ENCODE measurements around the gene CDH13. TPM values are rescaled to one million over a fixed set of nuclear protein-coding genes. Genes with fewer than 3 reads are reported as not detected.

CDH13 gene
- total and polyA plus RNA-seq, 9 of the 15 experiments (the other 6 are each of a cell fraction or from before 2014, with no cell fraction given) = 0.03 TPM; not detected in 8

GRCh38 chr16:82594114-82594513 is 32.7 kb upstream of the CDH13 start:
- DNase-seq (ENCODE audit: extremely low read depth in 1 of 4, low spot score in 3 of 4) (no peak), ATAC-seq (no peak), FAIRE-seq (no peak)
- CTCF ChIA-PET (ENCODE audit: low intra/inter-chr PET ratio) = no interaction called here
- Histone ChIP-seq H3K4me1 (replicated peaks in 1 of 2; ENCODE audit: control insufficient read depth in 2 of 2, insufficient read depth in 2 of 2, low read length in 2 of 2) (no peaks in the 10 kb centered on the region), H3K9me1 (ENCODE audit: control insufficient read depth, insufficient read depth, low read length) (no peaks in the 10 kb centered on the region), H3K9ac (ENCODE audit: insufficient read depth in 1 of 2, low read depth in 2 of 2, low read length in 2 of 2) (no peak overlapping the region), H3K36me3 (ENCODE audit: control insufficient read depth, insufficient read depth, low read length) (no peaks in the 10 kb centered on the region), H4K20me1 (replicated peaks; ENCODE audit: control insufficient read depth, insufficient read depth, low read length) (no peaks in the 10 kb centered on the region), H3K9me3 (replicated peaks; ENCODE audit: control insufficient read depth, insufficient read depth, low read depth, low read length) (0 out of 2 replicates have a peak, but pooled peaks cover 1% of the 10 kb centered on the region), H3K4me2 (ENCODE audit: insufficient read depth, low read length) (no peak overlapping the region), H2AFZ (ENCODE audit: low read depth, low read length) (no peak overlapping the region), H3K4me3 (no peak overlapping the region), H3K27me3 (ENCODE audit: control insufficient read depth in 2 of 2, insufficient read depth in 2 of 2, low read length in 2 of 2) (no peaks in the 10 kb centered on the region), H3K79me2 (ENCODE audit: control insufficient read depth, insufficient read depth, low read length) (no peaks in the 10 kb centered on the region), H3K27ac (ENCODE audit: extremely low read depth, low read depth, low read length) (no peak overlapping the region)
- intact Hi-C loops (cut with micrococcal nuclease) (no loop called here), in situ Hi-C loops (cut with MboI) (no loop called here)
- no peak for TF ChIP-seq KLF16 (IDR thresholded peaks at IDR 0.05)
- no peak for TF ChIP-seq ZNF324 (CRISPR knock-in tag; IDR thresholded peaks at IDR 0.05)
- no peak for TF ChIP-seq ZEB2 (IDR thresholded peaks at IDR 0.05)
- TF ChIP-seq THRB (CRISPR knock-in tag; conservative IDR thresholded peaks at IDR 0.05) = no peak
- no peak for TF ChIP-seq FOXP4 (CRISPR knock-in tag; IDR thresholded peaks at IDR 0.05; ENCODE audit: borderline replicate concordance)
- TF ChIP-seq CEBPG (CRISPR knock-in tag; IDR thresholded peaks at IDR 0.05) = no peak
- TF ChIP-seq CEBPG (tag; conservative IDR thresholded peaks at IDR 0.05 in 1 of 2, IDR thresholded peaks at IDR 0.05 in 1 of 2) = no peak
- TF ChIP-seq ZNF77 (CRISPR knock-in tag; IDR thresholded peaks at IDR 0.05) = no peak
- no peak for TF ChIP-seq JUN (IDR thresholded peaks at IDR 0.05; ENCODE audit: borderline replicate concordance, low read depth, low read length)
- no peak for TF ChIP-seq JUN (CRISPR knock-in tag; IDR thresholded peaks at IDR 0.05; ENCODE audit: borderline replicate concordance)
- TF ChIP-seq NRF1 (conservative IDR thresholded peaks at IDR 0.05 in 1 of 2, IDR thresholded peaks at IDR 0.05 in 1 of 2) = no peak
- no peak for TF ChIP-seq MAFK (IDR thresholded peaks at IDR 0.05; ENCODE audit: low read length)
- TF ChIP-seq SIX5 (IDR thresholded peaks at IDR 0.05; ENCODE audit: borderline replicate concordance in 1 of 2, insufficient read depth in 1 of 2, low read depth in 1 of 2, low read length in 2 of 2) = no peak
- no TSS peak for BruUV-seq (replicated peaks)
- POLR2A ChIA-PET = no interaction called here
- WGBS (ENCODE audit: insufficient coverage, low coverage, missing lambda C conversion rate) = 3% methylated on average over 4 of the region's 4 CpGs

Measured in K562 (cell line).